K562 (cell line): ENCODE data around the gene SF3B1. TPM values are rescaled to one million over a fixed set of nuclear protein-coding genes. Genes with fewer than 3 reads are reported as not detected.

ENCODE experiments used
- polyA plus RNA-seq, 8 experiments: library from polyadenylated mRNA; depleted of rRNA in 4 of 8; stranded (reverse) in 5 of 8; unstranded in 3 of 8; fragments of >200 nt; fragmentation: Nextera tagmentation in 2 of 8; fragmentation: Illumina TruSeq in 1 of 8; extraction: Ambion mirVana in 2 of 8; extraction: Trizol in 1 of 8; gene quantifications; 2 replicates each; pipeline versions ENCODE4 v1.2.1 to v1.2.3, GENCODE V29; 2011 to 2014; ENCODE audit warnings: inconsistent platforms in 1 of 8, missing spikeins in 1 of 8
- total RNA-seq, 7 experiments: library from RNA; depleted of rRNA in 6 of 7; stranded (reverse); fragments of >200 nt in 6 of 7; fragmentation: Illumina TruSeq in 2 of 7; extraction: Trizol in 2 of 7; gene quantifications; 2 replicates each; pipeline versions ENCODE4 v1.2.1 to v1.2.3, GENCODE V29; 2011 to 2021; ENCODE audit warnings: low replicate concordance in 1 of 7
- TF ChIP-seq, protein P1 (sequence below): fragments of 250-450 bp; sonication (Bioruptor Pico); IDR thresholded peaks from 2 replicates; pipeline ENCODE4 v1.4.0; 2020; ENCODE audit warnings: borderline replicate concordance
- TF ChIP-seq, protein P2 (sequence below): fragments of 450-650 bp; formaldehyde crosslinking; IDR thresholded peaks from 2 replicates; pipeline ENCODE4 v1.4.0; 2020; ENCODE audit warnings: mild to moderate bottlenecking, moderate library complexity
- TF ChIP-seq, protein P3 (sequence below): fragments of 450-650 bp; IDR thresholded peaks from 2 replicates; pipeline ENCODE4 v1.6.1; 2018; ENCODE audit not compliant: partially characterized antibody

SF3B1 gene
- total and polyA plus RNA-seq, 9 of the 15 experiments (the other 6 are each of a cell fraction or from before 2014, with no cell fraction given): 96.2 to 377 (median 177) TPM

DNA sequence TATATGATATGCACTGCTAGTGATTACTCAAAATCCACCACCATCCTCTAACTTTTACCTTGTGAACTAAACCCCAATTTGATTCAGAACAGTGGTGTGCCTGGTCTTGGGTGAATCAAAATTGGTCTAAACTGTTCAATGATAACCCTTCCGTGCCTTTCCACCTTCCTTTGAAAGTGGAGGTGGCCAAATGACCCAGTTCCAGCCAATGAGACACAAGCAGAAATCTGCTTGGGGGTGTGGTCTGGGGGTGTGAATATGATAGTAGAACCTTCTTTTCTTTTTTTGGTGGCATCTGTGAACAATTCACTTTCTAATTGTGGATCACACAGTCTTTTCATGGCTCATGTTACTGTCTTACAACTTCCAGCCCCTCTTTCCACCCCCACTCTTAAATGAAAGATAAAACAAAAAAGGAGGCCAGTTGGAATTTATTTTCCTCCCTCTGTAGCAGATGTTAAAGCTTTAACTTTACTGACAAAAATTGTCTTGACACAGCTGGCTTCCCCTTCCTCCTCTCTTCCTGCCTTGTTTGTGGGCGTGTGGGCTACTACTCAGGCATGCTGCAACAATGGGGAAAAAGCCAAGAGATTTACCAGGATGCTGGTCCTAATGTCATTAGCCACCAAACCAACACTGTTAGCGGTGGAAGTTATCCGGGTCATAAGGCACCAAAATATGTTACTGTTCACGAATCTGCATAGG is 65.4 kb downstream of the SF3B1 start (continued):
- TF ChIP-seq, protein P1, sequence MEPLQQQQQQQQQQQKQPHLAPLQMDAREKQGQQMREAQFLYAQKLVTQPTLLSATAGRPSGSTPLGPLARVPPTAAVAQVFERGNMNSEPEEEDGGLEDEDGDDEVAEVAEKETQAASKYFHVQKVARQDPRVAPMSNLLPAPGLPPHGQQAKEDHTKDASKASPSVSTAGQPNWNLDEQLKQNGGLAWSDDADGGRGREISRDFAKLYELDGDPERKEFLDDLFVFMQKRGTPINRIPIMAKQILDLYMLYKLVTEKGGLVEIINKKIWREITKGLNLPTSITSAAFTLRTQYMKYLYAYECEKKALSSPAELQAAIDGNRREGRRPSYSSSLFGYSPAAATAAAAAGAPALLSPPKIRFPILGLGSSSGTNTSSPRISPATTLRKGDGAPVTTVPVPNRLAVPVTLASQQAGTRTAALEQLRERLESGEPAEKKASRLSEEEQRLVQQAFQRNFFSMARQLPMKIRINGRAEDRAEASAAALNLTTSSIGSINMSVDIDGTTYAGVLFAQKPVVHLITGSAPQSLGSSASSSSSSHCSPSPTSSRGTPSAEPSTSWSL (CRISPR knock-in tag): no peak
- TF ChIP-seq, protein P2, sequence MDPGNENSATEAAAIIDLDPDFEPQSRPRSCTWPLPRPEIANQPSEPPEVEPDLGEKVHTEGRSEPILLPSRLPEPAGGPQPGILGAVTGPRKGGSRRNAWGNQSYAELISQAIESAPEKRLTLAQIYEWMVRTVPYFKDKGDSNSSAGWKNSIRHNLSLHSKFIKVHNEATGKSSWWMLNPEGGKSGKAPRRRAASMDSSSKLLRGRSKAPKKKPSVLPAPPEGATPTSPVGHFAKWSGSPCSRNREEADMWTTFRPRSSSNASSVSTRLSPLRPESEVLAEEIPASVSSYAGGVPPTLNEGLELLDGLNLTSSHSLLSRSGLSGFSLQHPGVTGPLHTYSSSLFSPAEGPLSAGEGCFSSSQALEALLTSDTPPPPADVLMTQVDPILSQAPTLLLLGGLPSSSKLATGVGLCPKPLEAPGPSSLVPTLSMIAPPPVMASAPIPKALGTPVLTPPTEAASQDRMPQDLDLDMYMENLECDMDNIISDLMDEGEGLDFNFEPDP (CRISPR knock-in tag): no peak
- TF ChIP-seq, protein P3, sequence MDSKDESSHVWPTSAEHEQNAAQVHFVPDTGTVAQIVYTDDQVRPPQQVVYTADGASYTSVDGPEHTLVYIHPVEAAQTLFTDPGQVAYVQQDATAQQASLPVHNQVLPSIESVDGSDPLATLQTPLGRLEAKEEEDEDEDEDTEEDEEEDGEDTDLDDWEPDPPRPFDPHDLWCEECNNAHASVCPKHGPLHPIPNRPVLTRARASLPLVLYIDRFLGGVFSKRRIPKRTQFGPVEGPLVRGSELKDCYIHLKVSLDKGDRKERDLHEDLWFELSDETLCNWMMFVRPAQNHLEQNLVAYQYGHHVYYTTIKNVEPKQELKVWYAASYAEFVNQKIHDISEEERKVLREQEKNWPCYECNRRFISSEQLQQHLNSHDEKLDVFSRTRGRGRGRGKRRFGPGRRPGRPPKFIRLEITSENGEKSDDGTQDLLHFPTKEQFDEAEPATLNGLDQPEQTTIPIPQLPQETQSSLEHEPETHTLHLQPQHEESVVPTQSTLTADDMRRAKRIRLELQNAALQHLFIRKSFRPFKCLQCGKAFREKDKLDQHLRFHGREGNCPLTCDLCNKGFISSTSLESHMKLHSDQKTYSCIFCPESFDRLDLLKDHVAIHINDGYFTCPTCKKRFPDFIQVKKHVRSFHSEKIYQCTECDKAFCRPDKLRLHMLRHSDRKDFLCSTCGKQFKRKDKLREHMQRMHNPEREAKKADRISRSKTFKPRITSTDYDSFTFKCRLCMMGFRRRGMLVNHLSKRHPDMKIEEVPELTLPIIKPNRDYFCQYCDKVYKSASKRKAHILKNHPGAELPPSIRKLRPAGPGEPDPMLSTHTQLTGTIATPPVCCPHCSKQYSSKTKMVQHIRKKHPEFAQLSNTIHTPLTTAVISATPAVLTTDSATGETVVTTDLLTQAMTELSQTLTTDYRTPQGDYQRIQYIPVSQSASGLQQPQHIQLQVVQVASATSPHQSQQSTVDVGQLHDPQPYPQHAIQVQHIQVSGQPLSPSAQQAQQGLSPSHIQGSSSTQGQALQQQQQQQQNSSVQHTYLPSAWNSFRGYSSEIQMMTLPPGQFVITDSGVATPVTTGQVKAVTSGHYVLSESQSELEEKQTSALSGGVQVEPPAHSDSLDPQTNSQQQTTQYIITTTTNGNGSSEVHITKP: no peak
